HepG2 (cell line): Measurements from ENCODE around the gene NXT1. TPM values are rescaled to one million over a fixed set of nuclear protein-coding genes. Genes with fewer than 3 reads are reported as not detected.
A peak's percentile ranks its signal among the peaks of the same experiment; 100 is the strongest.

Source experiments
- ATAC-seq: fragments of 200-7000 bp; cut with Tn5 transposase; 3 replicates; pipeline ENCODE4 v1.9.1; 2020; ENCODE audit warnings: mild to moderate bottlenecking, moderate library complexity
- BruUV-seq: library from RNA; stranded (reverse); fragments of 400-500 nt; replicated peaks from 2 replicates; lab custom pipeline; 2021; lab: Mats Ljungman, UMichigan
- CTCF ChIA-PET: fragments of 300-600 bp; formaldehyde crosslinking; extraction: SDS; loops from one replicate; lab custom pipeline; 2021; ENCODE audit warnings: low total read pairs, inconsistent platforms, low intra/inter-chr PET ratio; lab: Yijun Ruan, JAX
- POLR2A ChIA-PET: fragments of 350-600 bp; sonication (Branson Sonifier 250); formaldehyde crosslinking; loops from one replicate; lab custom pipeline; 2020; ENCODE audit warnings: antibody characterized with exemption, inconsistent platforms; lab: Yijun Ruan, JAX
- DNase-seq: peaks from one replicate; pipeline ENCODE4 v3.0.0-alpha.2; 2015; ENCODE audit warnings: low spot score
- FAIRE-seq: peaks from 3 replicates; lab custom pipeline; 2011; peaks lifted over from hg19 to GRCh38; lab: Jason Lieb, UNC
- H2AFZ ChIP-seq: one replicate; pipeline ENCODE4 v1.6.1; 2011; ENCODE audit warnings: low read length, inconsistent platforms
- H3K27ac ChIP-seq: fragments of 300-600 bp; 3 replicates; pipeline ENCODE4 v1.8.0; 2011; ENCODE audit warnings: mixed run types, mild to moderate bottlenecking, mixed read lengths, low read length, inconsistent platforms; ENCODE audit not compliant: insufficient read depth; ENCODE audit errors: extremely low read length
- H3K27me3 ChIP-seq, 2 experiments: fragments of 200-600 bp in 1 of 2; 2 replicates in 1 of 2; 3 replicates in 1 of 2; pipeline versions ENCODE4 v1.6.0 to v1.8.0; 2011; ENCODE audit warnings: low read length in 2 of 2, mild to moderate bottlenecking in 2 of 2, moderate library complexity in 2 of 2, inconsistent platforms in 1 of 2; ENCODE audit not compliant: insufficient read depth in 2 of 2, control insufficient read depth in 1 of 2
- H3K36me3 ChIP-seq, 2 experiments: fragments of 200-600 bp in 1 of 2; replicated peaks in 1 of 2; 2 replicates in 1 of 2; 3 replicates in 1 of 2; pipeline versions ENCODE4 v1.5.1 to v1.8.0; 2011; ENCODE audit warnings: low read length in 2 of 2, inconsistent platforms in 1 of 2; ENCODE audit not compliant: insufficient read depth in 2 of 2, control insufficient read depth in 1 of 2
- H3K4me1 ChIP-seq: 2 replicates; pipeline ENCODE4 v1.5.1; 2012; ENCODE audit warnings: low read length, inconsistent platforms; ENCODE audit not compliant: insufficient read depth
- H3K4me2 ChIP-seq: 2 replicates; pipeline ENCODE4 v1.6.0; 2011; ENCODE audit warnings: low read depth, low read length, inconsistent platforms
- H3K4me3 ChIP-seq, 3 experiments: fragments of 200-600 bp in 1 of 3; sonication (generic), shearing (Covaris generic) in 1 of 3; replicated peaks in 1 of 3; 2 replicates each; pipeline ENCODE4 v1.5.1; 2011 to 2016; ENCODE audit warnings: low read length in 3 of 3, inconsistent platforms in 2 of 3, low read depth in 2 of 3, mild to moderate bottlenecking in 2 of 3, control low read depth in 1 of 3, mixed read lengths in 1 of 3; ENCODE audit not compliant: insufficient read depth in 1 of 3
- H3K79me2 ChIP-seq: one replicate; pipeline ENCODE4 v1.6.1; 2011; ENCODE audit warnings: low read length, inconsistent platforms; ENCODE audit not compliant: insufficient read depth
- H3K9ac ChIP-seq: 2 replicates; pipeline ENCODE4 v1.6.0; 2011; ENCODE audit warnings: mild to moderate bottlenecking, low read depth, low read length, inconsistent platforms; ENCODE audit not compliant: insufficient read depth
- H3K9me3 ChIP-seq: 2 replicates; pipeline ENCODE4 v1.5.1; 2012; ENCODE audit warnings: mild to moderate bottlenecking, low read length
- H4K20me1 ChIP-seq: 2 replicates; pipeline ENCODE4 v1.6.0; 2011; ENCODE audit warnings: inconsistent platforms, mild to moderate bottlenecking, low read length, moderate library complexity; ENCODE audit not compliant: insufficient read depth
- CHD4 ChIP-seq: fragments of 200-600 bp; sonication (generic); IDR thresholded peaks from 2 replicates; pipeline ENCODE4 v1.7.0; 2017; ENCODE audit warnings: mild to moderate bottlenecking, low read length, borderline replicate concordance
- LCORL ChIP-seq, 2 experiments: fragments of 450-650 bp in 1 of 2; sonication (generic) in 1 of 2; formaldehyde crosslinking in 1 of 2; IDR thresholded peaks; 2 replicates each; pipeline versions ENCODE4 v1.5.0 to v1.6.1; 2017 to 2020; ENCODE audit warnings: antibody characterized with exemption in 1 of 2, missing genetic modification reagents in 1 of 2
- POLR2AphosphoS5 ChIP-seq: IDR thresholded peaks from 2 replicates; pipeline ENCODE4 v1.6.1; 2012; ENCODE audit warnings: low read depth, low read length
- REL ChIP-seq: sonication (generic); formaldehyde crosslinking; conservative IDR thresholded peaks from 2 replicates; pipeline ENCODE4 v1.8.0; 2022; ENCODE audit warnings: mild to moderate bottlenecking, missing genetic modification reagents, moderate library complexity
- TBX3 ChIP-seq: fragments of 450-650 bp; IDR thresholded peaks from 2 replicates; pipeline ENCODE4 v1.6.1; 2017; ENCODE audit warnings: antibody characterized with exemption, mild to moderate bottlenecking, inconsistent platforms, borderline replicate concordance
- ZNF577 ChIP-seq: sonication (generic); formaldehyde crosslinking; IDR thresholded peaks from 2 replicates; pipeline ENCODE4 v1.4.0; 2020; ENCODE audit warnings: mild to moderate bottlenecking, low read depth, missing genetic modification reagents, borderline replicate concordance
- ZNF670 ChIP-seq: sonication (generic); formaldehyde crosslinking; IDR thresholded peaks from 2 replicates; pipeline ENCODE4 v1.8.0; 2022; ENCODE audit warnings: mild to moderate bottlenecking, missing genetic modification reagents, borderline replicate concordance
- ZNF879 ChIP-seq: sonication (generic); formaldehyde crosslinking; IDR thresholded peaks from 2 replicates; pipeline ENCODE4 v1.8.1; 2023; ENCODE audit warnings: missing genetic modification reagents
- WGBS: methylation state at CpG from one replicate; pipeline ENCODE4 v1.1.6; 2017; ENCODE audit warnings: low lambda C conversion rate; 5-methylcytosine and 5-hydroxymethylcytosine counted together
- in situ Hi-C: cut with HindIII; loops from 2 replicates; pipeline ENCODE4 v1.10.0; 2017; ENCODE audit warnings: low pct_unique_long_range_greater_than_20kb; ENCODE audit not compliant: extremely low pct_ligation_motif_present
- intact Hi-C: fragments of 100-400 bp; cut with micrococcal nuclease; formaldehyde crosslinking; loops from one replicate; pipeline ENCODE4 v1.10.0; 2022; ENCODE audit not compliant: unreplicated experiment
- polyA plus RNA-seq, 8 experiments: library from polyadenylated mRNA; depleted of rRNA in 3 of 8; stranded (reverse) in 7 of 8; unstranded in 1 of 8; fragments of >200 nt; fragmentation: Illumina TruSeq in 4 of 8; extraction: Trizol in 4 of 8; gene quantifications; 2 replicates each; pipeline versions ENCODE4 v1.2.1 to v1.2.3, GENCODE V29; 2011 to 2016; ENCODE audit warnings: low read depth in 4 of 8, missing spikeins in 1 of 8, mixed read lengths in 1 of 8; ENCODE audit not compliant: insufficient read depth in 1 of 8
- total RNA-seq, 5 experiments: library from RNA; depleted of rRNA; stranded (reverse); fragments of >200 nt; fragmentation: Illumina TruSeq; extraction: Trizol; gene quantifications; 2 replicates each; pipeline ENCODE4 v1.2.3, GENCODE V29; 2016; ENCODE audit warnings: low read depth in 1 of 5
- TF ChIP-seq, protein P1 (sequence below): sonication (generic); formaldehyde crosslinking; IDR thresholded peaks from 2 replicates; pipeline ENCODE4 v1.5.0; 2020; ENCODE audit warnings: missing genetic modification reagents, mild to moderate bottlenecking, borderline replicate concordance

NXT1 gene
- total and polyA plus RNA-seq, 2 of the 13 experiments (the other 11 are each of a cell fraction or from before 2014, with no cell fraction given) = 35.6 to 65.9 TPM

DNA sequence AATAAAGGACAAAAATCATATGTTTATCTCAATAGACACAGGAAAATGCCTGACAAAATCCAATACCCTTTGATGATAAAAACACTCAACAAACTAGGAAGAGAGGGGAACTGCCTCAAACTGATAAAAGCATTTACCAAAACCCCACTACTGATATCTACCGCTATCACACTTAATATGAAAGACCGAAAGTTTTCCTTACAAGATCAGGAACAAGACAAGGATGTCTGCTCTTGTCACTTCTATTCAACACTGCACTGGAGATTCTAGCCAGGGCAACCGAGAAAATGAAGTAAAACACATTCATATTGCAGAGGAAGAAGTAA is 36.5 kb downstream of the NXT1 start:
- ChIA-PET CTCF (no interaction called here), POLR2A (interaction anchor here (1.0 to 1.6 kb wide), 6 partner anchors 17 to 37 kb away, joined by 3 to 12 read pairs (median 5); partner anchors contain the start of genes GZF1, NAPB and NXT1)
- in situ Hi-C loops = no loop called here
- Histone ChIP-seq H3K4me2 (peak overlapping the region; percentile 69), H3K27ac (peak overlapping the region; percentile 10), H3K79me2 (peaks cover 20% of the 10 kb centered on the region), H2AFZ (no peak overlapping the region), H3K9ac (no peak overlapping the region), H4K20me1 (no peaks in the 10 kb centered on the region), H3K36me3 (peaks cover 18 to 65% of the 10 kb centered on the region in 2 experiments), H3K27me3 (no peaks in the 10 kb centered on the region)
- WGBS = 94% methylated on average over 3 of the region's 3 CpGs
- no peak for DNase-seq
- no TSS peak for BruUV-seq
- TF ChIP-seq CHD4 (0 out of 2 replicates have a peak, but pooled peaks have one; percentile 1), POLR2AphosphoS5 (no peak), ZNF577 (CRISPR knock-in tag) (0 out of 2 replicates have a peak, but pooled peaks have one; percentile 39), ZNF670 (CRISPR knock-in tag) (no peak)
- TF ChIP-seq, all 625 proteins: peak for 2
- ATAC-seq (no peak), FAIRE-seq (no peak)
- H3K9me3 ChIP-seq = no peaks in the 10 kb centered on the region
- H3K4me1 ChIP-seq = peaks cover 26% of the 10 kb centered on the region
- peak overlapping the region in 1 of 3 experiments; percentile 32; a peak in 1 of 6 replicates for H3K4me3 ChIP-seq
- intact Hi-C loops = no loop called here

DNA sequence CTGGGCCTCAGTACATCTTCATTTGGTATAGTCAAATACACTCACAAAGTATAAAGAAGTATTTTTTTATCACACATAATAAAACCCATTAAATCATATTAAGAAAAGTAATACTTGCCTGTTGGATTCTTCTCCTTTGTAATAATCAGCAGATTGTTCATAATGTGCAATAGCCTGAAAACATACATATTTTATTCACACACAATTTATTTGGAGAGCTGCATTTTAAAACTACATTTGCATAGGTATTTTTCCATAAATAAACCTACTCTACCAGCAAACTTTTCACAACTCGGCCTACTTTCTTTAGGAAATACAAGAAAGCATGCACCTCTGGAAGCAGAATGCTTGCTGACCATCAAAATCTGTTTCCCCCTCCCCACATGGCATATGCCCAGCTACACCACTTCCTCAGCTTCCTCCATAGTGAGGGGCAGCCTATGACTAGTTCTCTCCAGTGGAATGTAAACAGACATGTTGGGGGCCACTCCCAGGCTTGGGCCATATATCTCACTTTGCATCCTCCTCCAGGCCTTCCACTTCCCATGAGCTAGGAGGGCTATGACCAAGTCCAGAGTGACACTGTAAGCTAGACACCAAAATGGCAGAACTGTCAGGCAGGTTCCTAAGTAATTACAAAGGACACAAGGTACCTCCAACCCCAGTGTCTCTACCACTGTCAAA is 39.6 kb downstream of the NXT1 start:
- intact Hi-C loops (no loop called here), in situ Hi-C loops (no loop called here)
- Histone ChIP-seq H3K9ac (no peak overlapping the region), H3K36me3 (peaks cover 34 to 72% of the 10 kb centered on the region in 2 experiments), H4K20me1 (no peaks in the 10 kb centered on the region), H3K4me3 (no peak overlapping the region), H3K27ac (no peak overlapping the region), H3K79me2 (peaks cover 16% of the 10 kb centered on the region), H3K27me3 (no peaks in the 10 kb centered on the region), H3K4me1 (peaks cover 26% of the 10 kb centered on the region), H3K4me2 (no peak overlapping the region), H3K9me3 (no peaks in the 10 kb centered on the region), H2AFZ (no peak overlapping the region)
- TF ChIP-seq LCORL (IDR thresholded peaks at IDR 0.05) = no peak
- TF ChIP-seq LCORL (CRISPR knock-in tag; IDR thresholded peaks at IDR 0.05) = no peak
- TF ChIP-seq ZNF879 (CRISPR knock-in tag) = no peak
- no peak for TF ChIP-seq REL
- no peak for TF ChIP-seq TBX3
- TF ChIP-seq, protein P1, sequence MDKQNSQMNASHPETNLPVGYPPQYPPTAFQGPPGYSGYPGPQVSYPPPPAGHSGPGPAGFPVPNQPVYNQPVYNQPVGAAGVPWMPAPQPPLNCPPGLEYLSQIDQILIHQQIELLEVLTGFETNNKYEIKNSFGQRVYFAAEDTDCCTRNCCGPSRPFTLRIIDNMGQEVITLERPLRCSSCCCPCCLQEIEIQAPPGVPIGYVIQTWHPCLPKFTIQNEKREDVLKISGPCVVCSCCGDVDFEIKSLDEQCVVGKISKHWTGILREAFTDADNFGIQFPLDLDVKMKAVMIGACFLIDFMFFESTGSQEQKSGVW (CRISPR knock-in tag) = no peak
- no peak for DNase-seq
- no peak for ATAC-seq
- WGBS = 95% methylated on average over 1 of the region's 1 CpG
- ChIA-PET POLR2A (interaction anchor here (1.8 kb wide), 1 partner anchor 40 kb away, joined by 5 read pairs; the partner anchor contains the start of gene NXT1), CTCF (no interaction called here)
- no peak for FAIRE-seq
- no TSS peak for BruUV-seq
